Fibroblast of skin of right quadriceps (primary cell): ENCODE data around the gene CTXND1.

Experiments used
- DNase-seq: peaks from one replicate; pipeline ENCODE4 v3.0.0-alpha.2; 2013

CTXND1 gene

GRCh38 chr15:80251428-80252120 is 439 bp downstream of the CTXND1 start:
- DNase-seq = no peak

GRCh38 chr15:80250614-80251427 is 1.2 kb downstream of the CTXND1 start:
- no peak for DNase-seq

GRCh38 chr15:80249973-80250372 is 2.0 kb downstream of the CTXND1 start:
- DNase-seq = no peak

- DNase-seq = no peak
These were observed 4.7 kb downstream of the CTXND1 start for GRCh38 chr15:80247320-80247719.

- no peak for DNase-seq
These were observed 5.6 kb downstream of the CTXND1 start for GRCh38 chr15:80246425-80246894.

- no peak for DNase-seq
These were observed 9.2 kb downstream of the CTXND1 start for GRCh38 chr15:80242802-80243201.

GRCh38 chr15:80242132-80242769 is 9.8 kb downstream of the CTXND1 start:
- DNase-seq = peak; percentile 42

GRCh38 chr15:80241508-80241907 is 10.5 kb downstream of the CTXND1 start:
- no peak for DNase-seq

GRCh38 chr15:80240276-80240675 is 11.7 kb downstream of the CTXND1 start:
- DNase-seq = no peak

- DNase-seq = peak; percentile 9
These were observed 17.1 kb downstream of the CTXND1 start for GRCh38 chr15:80234883-80235282.

GRCh38 chr15:80233581-80233980 is 18.4 kb downstream of the CTXND1 start:
- DNase-seq = no peak

- DNase-seq = no peak
These were observed 20.6 kb downstream of the CTXND1 start for GRCh38 chr15:80231371-80231770.

GRCh38 chr15:80228959-80229610 is 22.9 kb downstream of the CTXND1 start:
- no peak for DNase-seq

- DNase-seq = no peak
These were observed 32.1 kb downstream of the CTXND1 start for GRCh38 chr15:80219955-80220354.

GRCh38 chr15:80217327-80217900 is 34.6 kb downstream of the CTXND1 start:
- DNase-seq = no peak

GRCh38 chr15:80216911-80217310 is 35.1 kb downstream of the CTXND1 start:
- no peak for DNase-seq

GRCh38 chr15:80216141-80216540 is 35.9 kb downstream of the CTXND1 start:
- DNase-seq = no peak

- DNase-seq = no peak
These were observed 37.1 kb downstream of the CTXND1 start for GRCh38 chr15:80214910-80215309.

- no peak for DNase-seq
These were observed 40.0 kb downstream of the CTXND1 start for GRCh38 chr15:80211976-80212375.

- no peak for DNase-seq
These were observed 41.1 kb downstream of the CTXND1 start for GRCh38 chr15:80210611-80211573.
